Trophoblast cell (in vitro differentiated cells and primary cell): ENCODE measurements around the gene MAGOHB.
"Not testable (repeated sequence)": the region's sequence is repeated elsewhere in the genome, so short reads cannot be mapped to it uniquely, and the experiment has no call there.

Source experiments
- DNase-seq, 2 donors: peaks; one replicate each; pipeline ENCODE4 v3.0.0-alpha.2; 2016
- H2AFZ ChIP-seq: 2 replicates; pipeline ENCODE4 v1.6.1; 2013; ENCODE audit warnings: low read length, moderate library complexity, mild to moderate bottlenecking; ENCODE audit not compliant: insufficient read depth, poor library complexity
- H2AK5ac ChIP-seq: 2 replicates; pipeline ENCODE4 v1.6.1; 2013; ENCODE audit warnings: mild to moderate bottlenecking, low read length
- H2BK120ac ChIP-seq: 2 replicates; pipeline ENCODE4 v1.6.1; 2013; ENCODE audit warnings: low read length, mild to moderate bottlenecking, moderate library complexity; ENCODE audit not compliant: insufficient read depth, poor library complexity
- H2BK12ac ChIP-seq: 2 replicates; pipeline ENCODE4 v1.6.1; 2013; ENCODE audit warnings: mild to moderate bottlenecking, low read length, moderate library complexity
- H2BK5ac ChIP-seq: 2 replicates; pipeline ENCODE4 v1.6.1; 2013; ENCODE audit warnings: low read length, low read depth, moderate library complexity, mild to moderate bottlenecking; ENCODE audit not compliant: poor library complexity
- H3K14ac ChIP-seq: 2 replicates; pipeline ENCODE4 v1.6.1; 2013; ENCODE audit warnings: mild to moderate bottlenecking, low read length
- H3K18ac ChIP-seq: 2 replicates; pipeline ENCODE4 v1.6.1; 2013; ENCODE audit warnings: mild to moderate bottlenecking, low read length
- H3K23ac ChIP-seq: 2 replicates; pipeline ENCODE4 v1.6.1; 2013; ENCODE audit warnings: low read length
- H3K27ac ChIP-seq: 2 replicates; pipeline ENCODE4 v1.5.1; 2013; ENCODE audit warnings: low read depth, mild to moderate bottlenecking, inconsistent platforms, low read length, moderate library complexity
- H3K27me3 ChIP-seq: 2 replicates; pipeline ENCODE4 v1.6.1; 2013; ENCODE audit warnings: inconsistent platforms, mild to moderate bottlenecking, low read length, moderate library complexity; ENCODE audit not compliant: insufficient read depth
- H3K36me3 ChIP-seq, 2 experiments: 1 replicate in 1 of 2; 2 replicates in 1 of 2; pipeline ENCODE4 v1.6.1; 2013; ENCODE audit warnings: low read length in 2 of 2, mild to moderate bottlenecking in 2 of 2, moderate library complexity in 1 of 2; ENCODE audit not compliant: insufficient read depth in 2 of 2, control insufficient read depth in 1 of 2
- H3K4ac ChIP-seq: 2 replicates; pipeline ENCODE4 v1.6.1; 2013; ENCODE audit warnings: low read depth, mild to moderate bottlenecking, low read length, moderate library complexity
- H3K4me1 ChIP-seq, 2 experiments: 1 replicate in 1 of 2; 2 replicates in 1 of 2; pipeline ENCODE4 v1.6.1; 2013; ENCODE audit warnings: low read length in 2 of 2, mild to moderate bottlenecking in 2 of 2, moderate library complexity in 1 of 2; ENCODE audit not compliant: insufficient read depth in 2 of 2, control insufficient read depth in 1 of 2
- H3K4me2 ChIP-seq: 2 replicates; pipeline ENCODE4 v1.6.1; 2013; ENCODE audit warnings: inconsistent platforms, mild to moderate bottlenecking, low read length, moderate library complexity
- H3K4me3 ChIP-seq: 2 replicates; pipeline ENCODE4 v1.5.1; 2013; ENCODE audit warnings: mild to moderate bottlenecking, low read depth, low read length, inconsistent platforms
- H3K79me1 ChIP-seq: one replicate; pipeline ENCODE4 v1.6.1; 2013; ENCODE audit warnings: low read length
- H3K79me2 ChIP-seq: 2 replicates; pipeline ENCODE4 v1.6.1; 2013; ENCODE audit warnings: low read length, mild to moderate bottlenecking; ENCODE audit not compliant: control insufficient read depth, insufficient read depth, poor library complexity
- H3K9ac ChIP-seq: 2 replicates; pipeline ENCODE4 v1.6.1; 2013; ENCODE audit warnings: mild to moderate bottlenecking, low read length
- H3K9me3 ChIP-seq: 2 replicates; pipeline ENCODE4 v1.6.1; 2013; ENCODE audit warnings: low read depth, mild to moderate bottlenecking, control low read depth, inconsistent platforms, low read length; ENCODE audit not compliant: insufficient read depth
- H4K12ac ChIP-seq: 2 replicates; pipeline ENCODE4 v1.6.1; 2013; ENCODE audit warnings: low read depth, mild to moderate bottlenecking, low read length, moderate library complexity
- H4K8ac ChIP-seq: 2 replicates; pipeline ENCODE4 v1.6.1; 2013; ENCODE audit warnings: low read depth, mild to moderate bottlenecking, low read length, moderate library complexity
- H4K91ac ChIP-seq: one replicate; pipeline ENCODE4 v1.6.1; 2013; ENCODE audit warnings: low read depth, mild to moderate bottlenecking, low read length, moderate library complexity
- WGBS: extraction: QIAGEN DNeasy Blood & Tissue Kit; methylation state at CpG from one replicate; pipeline ENCODE4 v1.1.7; 2013; ENCODE audit warnings: missing lambda C conversion rate; ENCODE audit not compliant: insufficient read length, insufficient coverage; ENCODE audit errors: extremely low coverage; 5-methylcytosine and 5-hydroxymethylcytosine counted together

The MAGOHB gene

GRCh38 chr12:10582704-10583103, 30.7 kb downstream of the MAGOHB start:
- Histone ChIP-seq H3K9ac (no peak overlapping the region), H2BK12ac (no peak overlapping the region), H3K27me3 (no peaks in the 10 kb centered on the region), H2AK5ac (no peak overlapping the region), H2AFZ (no peak overlapping the region), H4K8ac (no peak overlapping the region), H3K4me2 (no peak overlapping the region), H3K4ac (no peak overlapping the region), H3K79me2 (no peaks in the 10 kb centered on the region), H3K4me3 (no peak overlapping the region), H3K36me3 (peaks cover 4 to 5% of the 10 kb centered on the region in 2 experiments), H4K91ac (no peak overlapping the region), H3K9me3 (no peaks in the 10 kb centered on the region), H3K4me1 (no peaks in the 10 kb centered on the region), H3K27ac (no peak overlapping the region), H3K79me1 (no peaks in the 10 kb centered on the region), H2BK120ac (no peak overlapping the region), H3K23ac (no peak overlapping the region), H4K12ac (no peak overlapping the region), H3K18ac (no peak overlapping the region), H3K14ac (no peak overlapping the region), H2BK5ac (no peak overlapping the region)
- no peak for DNase-seq
- WGBS: no CpG with 5 or more reads among the region's 3 CpGs

GRCh38 chr12:10582133-10582532, 31.3 kb downstream of the MAGOHB start:
- not testable (repeated sequence) for H3K18ac ChIP-seq, H3K27me3 ChIP-seq, H3K4me1 ChIP-seq, DNase-seq, H3K79me2 ChIP-seq, H2BK12ac ChIP-seq, H3K23ac ChIP-seq, H3K4me2 ChIP-seq, H3K9ac ChIP-seq, H2BK5ac ChIP-seq, H4K91ac ChIP-seq, H2AK5ac ChIP-seq, H2AFZ ChIP-seq, H3K4ac ChIP-seq, H3K36me3 ChIP-seq, H3K79me1 ChIP-seq, H3K9me3 ChIP-seq, H3K14ac ChIP-seq, H4K12ac ChIP-seq, H3K27ac ChIP-seq, H3K4me3 ChIP-seq, H2BK120ac ChIP-seq, H4K8ac ChIP-seq
- no CpG with 5 or more reads among the region's 3 CpGs for WGBS

- no peak overlapping the region for H3K9ac ChIP-seq
- H3K14ac ChIP-seq: no peak overlapping the region
- no peak overlapping the region for H3K4me3 ChIP-seq
- no peak overlapping the region for H4K8ac ChIP-seq
- peaks cover 2% of the 10 kb centered on the region for H3K79me1 ChIP-seq
- no peak overlapping the region for H2BK5ac ChIP-seq
- H3K36me3 ChIP-seq: no peaks in the 10 kb centered on the region
- peaks cover 2% of the 10 kb centered on the region for H3K9me3 ChIP-seq
- H3K27me3 ChIP-seq: no peaks in the 10 kb centered on the region
- no peak overlapping the region for H3K4me2 ChIP-seq
- no peak overlapping the region for H3K23ac ChIP-seq
- H3K18ac ChIP-seq: no peak overlapping the region
- peaks cover 2% of the 10 kb centered on the region for H3K79me2 ChIP-seq
- no peak overlapping the region for H2BK12ac ChIP-seq
- no peak for DNase-seq
- no CpG with 5 or more reads among the region's 2 CpGs for WGBS
- H4K12ac ChIP-seq: no peak overlapping the region
- H2BK120ac ChIP-seq: no peak overlapping the region
- peaks cover 2 to 3% of the 10 kb centered on the region in 2 experiments for H3K4me1 ChIP-seq
- H4K91ac ChIP-seq: no peak overlapping the region
- H3K27ac ChIP-seq: no peak overlapping the region
- no peak overlapping the region for H3K4ac ChIP-seq
- no peak overlapping the region for H2AFZ ChIP-seq
- H2AK5ac ChIP-seq: no peak overlapping the region
Measured at GRCh38 chr12:10574307-10574706, 39.1 kb downstream of the MAGOHB start.

- not testable (repeated sequence) for DNase-seq, H3K23ac ChIP-seq, H3K27me3 ChIP-seq, H3K4ac ChIP-seq, H2BK120ac ChIP-seq, H4K12ac ChIP-seq, H2AFZ ChIP-seq, H4K8ac ChIP-seq, H3K79me1 ChIP-seq, H3K9ac ChIP-seq, H2AK5ac ChIP-seq, H3K36me3 ChIP-seq, H2BK5ac ChIP-seq, H3K4me2 ChIP-seq, H3K14ac ChIP-seq, H4K91ac ChIP-seq, H3K4me1 ChIP-seq, H3K4me3 ChIP-seq, H3K18ac ChIP-seq, H3K79me2 ChIP-seq, H2BK12ac ChIP-seq, H3K9me3 ChIP-seq
- H3K27ac ChIP-seq: peak overlapping the region; percentile 23
- no CpG with 5 or more reads among the region's 3 CpGs for WGBS
Measured at GRCh38 chr12:10572021-10572490, 41.4 kb downstream of the MAGOHB start.
